Stimulated activated CD4-positive, alpha-beta T cell treated with anti-CD3 and anti-CD28 coated beads, Interleukin-4, amount 100 ng/mL, for 4 hours (primary cell): ENCODE measurements around the gene TATDN2.

Experiments
- DNase-seq, 2 experiments: peaks; one replicate each; pipeline ENCODE4 v3.0.0-alpha.2; 2020

Gene TATDN2

GRCh38 chr3:10248184-10248983 is at the start of gene TATDN2:
TATDN2 (plus strand) TSS chr3:10248459; CDS start chr3:10249201, 742 bp downstream.
- DNase-seq, result peak; percentile 90 to 96

GRCh38 chr3:10198761-10199649 is 49.3 kb upstream of the TATDN2 start:
- peak; percentile 48 to 77 for DNase-seq

- DNase-seq, result no peak
These were observed 43.3 kb upstream of the TATDN2 start for GRCh38 chr3:10204921-10205320.

GRCh38 chr3:10205451-10206165 is 42.7 kb upstream of the TATDN2 start:
- no peak for DNase-seq

GRCh38 chr3:10206166-10206511 is 42.1 kb upstream of the TATDN2 start:
- DNase-seq, result no peak

- no peak for DNase-seq
These were observed 35.0 kb upstream of the TATDN2 start for GRCh38 chr3:10213156-10213792.

- no peak for DNase-seq
These were observed 32.5 kb upstream of the TATDN2 start for GRCh38 chr3:10215578-10216368.

GRCh38 chr3:10217359-10217758 is 30.9 kb upstream of the TATDN2 start:
- no peak for DNase-seq

GRCh38 chr3:10219737-10220136 is 28.5 kb upstream of the TATDN2 start:
- no peak for DNase-seq

- peak in 1 of 2 experiments; percentile 9 for DNase-seq
These were observed 24.3 kb upstream of the TATDN2 start for GRCh38 chr3:10223676-10224639.

GRCh38 chr3:10224794-10225665 is 23.2 kb upstream of the TATDN2 start:
- DNase-seq, result peak; percentile 49 to 68

GRCh38 chr3:10226293-10226692 is 22.0 kb upstream of the TATDN2 start:
- DNase-seq, result no peak

GRCh38 chr3:10228248-10228950 is 19.9 kb upstream of the TATDN2 start:
- DNase-seq, result peak in 1 of 2 experiments; percentile 36

- no peak for DNase-seq
These were observed 18.7 kb upstream of the TATDN2 start for GRCh38 chr3:10229576-10229975.

GRCh38 chr3:10232137-10232536 is 16.1 kb upstream of the TATDN2 start:
- DNase-seq, result no peak

- DNase-seq, result no peak
These were observed 14.3 kb upstream of the TATDN2 start for GRCh38 chr3:10233988-10234387.

GRCh38 chr3:10234526-10235230 is 13.6 kb upstream of the TATDN2 start:
- DNase-seq, result no peak

GRCh38 chr3:10235551-10235950 is 12.7 kb upstream of the TATDN2 start:
- no peak for DNase-seq
